ENCODE measurements around the gene ITLN2.

The ITLN2 gene

GRCh38 chr1:160954158-160955104 is at the start of gene ITLN2:
TSS of gene ITLN2 (minus strand) at chr1:160954809. CDS start at chr1:160954741, 68 bp downstream.
- no peak within 1 kb of the TSS for H3K4me3 ChIP-seq (ENCODE audit: low read depth, low read length)
- no peak for DNase-seq (ENCODE audit: low read depth)
- peak; percentile 82 for TF ChIP-seq CTCF (IDR thresholded peaks at IDR 0.05; ENCODE audit: control insufficient read depth, extremely low read depth, insufficient read depth)

GRCh38 chr1:161001525-161001924 is 46.9 kb upstream of the ITLN2 start:
- DNase-seq (ENCODE audit: low read depth), result no peak
- TF ChIP-seq CTCF (IDR thresholded peaks at IDR 0.05; ENCODE audit: control insufficient read depth, extremely low read depth, insufficient read depth), result no peak
- no peak overlapping the region for H3K4me3 ChIP-seq (ENCODE audit: low read depth, low read length)

DNA sequence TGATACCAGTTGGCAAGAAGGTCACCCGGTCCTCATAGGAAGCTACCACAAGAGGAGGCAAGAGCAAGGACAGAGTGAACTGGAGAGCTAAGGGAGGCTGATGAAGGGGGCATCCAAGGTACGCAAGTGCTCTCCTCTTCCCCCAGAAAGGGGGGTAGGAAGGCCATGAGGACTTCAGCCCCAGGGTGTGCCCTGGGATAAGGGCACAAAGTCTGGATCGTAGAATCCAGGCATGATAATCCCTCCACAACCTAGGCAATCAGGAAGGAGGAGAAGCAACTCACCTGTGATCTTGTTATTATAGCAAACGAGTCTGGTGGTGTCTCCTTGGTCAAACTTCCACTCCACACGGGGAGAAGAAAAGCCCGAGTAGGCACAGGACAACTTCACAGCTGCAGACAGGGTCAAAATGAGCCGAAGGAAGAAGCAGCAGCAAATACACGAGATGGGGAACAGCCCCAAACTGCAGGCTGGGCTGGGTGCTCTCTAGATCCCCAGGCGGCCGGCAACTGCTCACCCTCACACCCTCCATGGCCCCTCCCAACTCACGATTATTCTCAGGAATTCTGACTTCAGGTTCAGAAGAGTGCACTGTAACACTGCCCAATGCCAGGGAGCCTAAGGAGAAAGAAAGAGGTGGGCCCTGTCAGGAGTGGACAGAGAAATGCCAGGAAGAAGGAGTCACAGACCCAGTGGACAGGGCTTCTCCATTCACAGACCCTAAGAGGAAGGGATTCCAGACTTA is 46.3 kb upstream of the ITLN2 start:
- no peak for TF ChIP-seq CTCF (IDR thresholded peaks at IDR 0.05; ENCODE audit: control insufficient read depth, extremely low read depth, insufficient read depth)
- DNase-seq (ENCODE audit: low read depth), result no peak
- H3K4me3 ChIP-seq (ENCODE audit: low read depth, low read length), result no peak overlapping the region

DNA sequence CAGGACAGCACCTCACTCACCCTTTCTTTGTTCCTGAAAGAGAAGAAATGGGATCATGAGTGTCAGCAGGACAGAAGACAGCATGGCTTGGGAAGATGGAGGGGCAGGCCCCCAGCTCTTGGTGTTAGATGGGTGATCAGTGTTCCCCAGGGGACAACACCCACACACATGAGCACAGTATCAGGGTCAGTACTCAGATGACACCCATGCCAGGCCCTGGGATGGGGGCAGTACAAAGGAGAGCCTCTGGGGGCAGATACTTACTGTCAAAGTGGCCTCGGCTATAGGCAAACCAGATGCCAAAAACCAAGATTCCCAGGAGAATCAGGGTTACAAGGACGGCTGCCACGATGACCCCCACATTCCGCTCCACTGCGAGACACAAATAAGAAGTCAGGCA is 44.8 kb upstream of the ITLN2 start:
- TF ChIP-seq CTCF (IDR thresholded peaks at IDR 0.05; ENCODE audit: control insufficient read depth, extremely low read depth, insufficient read depth), result no peak
- DNase-seq (ENCODE audit: low read depth), result no peak
- H3K4me3 ChIP-seq (ENCODE audit: low read depth, low read length), result no peak overlapping the region

DNA sequence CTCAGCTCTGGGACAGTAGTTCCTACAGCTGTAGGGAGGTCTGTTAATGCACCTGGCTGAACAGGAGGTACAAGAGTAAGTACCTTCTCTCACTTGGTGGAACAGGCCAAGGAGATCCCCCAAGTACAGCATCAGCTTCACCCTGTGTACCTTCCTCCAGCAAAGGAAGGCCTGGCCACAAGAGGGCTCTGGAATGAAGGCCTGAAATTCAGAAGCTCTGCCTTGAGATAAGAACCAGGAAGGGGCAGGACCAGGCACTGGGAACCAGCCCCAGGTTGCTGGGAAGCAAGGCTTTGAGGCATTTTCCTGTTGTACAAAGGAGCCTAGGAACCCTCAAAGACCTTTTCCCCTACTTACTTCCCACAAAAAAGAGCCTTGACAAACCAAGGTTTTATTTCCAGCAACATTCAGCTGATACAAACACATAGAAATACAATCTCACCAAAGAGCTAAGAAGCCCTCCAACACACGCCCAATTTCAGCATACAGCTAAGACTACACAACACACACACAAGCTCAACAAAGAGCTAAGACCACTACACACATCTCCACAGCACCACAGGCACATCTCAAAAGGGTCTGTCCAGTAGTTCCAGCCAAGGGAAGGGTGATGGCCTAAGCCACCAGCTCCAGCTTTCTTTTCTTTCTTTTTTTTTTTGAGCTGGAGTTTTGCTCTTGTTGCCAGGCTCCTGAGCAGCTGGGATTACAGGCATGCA is 42.9 kb upstream of the ITLN2 start:
- DNase-seq (ENCODE audit: low read depth), result no peak
- TF ChIP-seq CTCF (IDR thresholded peaks at IDR 0.05; ENCODE audit: control insufficient read depth, extremely low read depth, insufficient read depth), result peak; percentile 60

DNA sequence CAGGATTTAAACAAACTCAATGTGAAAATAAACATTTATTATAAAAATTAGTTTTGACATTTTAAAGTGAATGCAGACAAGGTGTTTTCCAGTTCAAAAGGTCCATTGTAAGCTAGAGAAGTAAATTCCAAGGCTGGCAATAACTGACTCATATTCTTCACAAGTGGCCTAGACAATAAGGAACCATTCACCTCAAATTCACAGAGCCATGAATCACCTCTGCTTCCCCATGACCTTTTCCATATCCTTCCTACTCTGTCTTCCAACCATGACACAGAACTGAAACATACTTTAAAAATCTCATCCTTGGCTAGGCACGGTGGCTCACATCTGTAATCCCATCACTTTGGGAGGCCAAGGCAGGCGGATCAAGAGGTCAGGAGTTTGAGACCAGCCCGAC is 41.6 kb upstream of the ITLN2 start:
- no peak overlapping the region for H3K4me3 ChIP-seq (ENCODE audit: low read depth, low read length)
- no peak for DNase-seq (ENCODE audit: low read depth)
- TF ChIP-seq CTCF (IDR thresholded peaks at IDR 0.05; ENCODE audit: control insufficient read depth, extremely low read depth, insufficient read depth), result no peak

More for the DNA sequence above, 42.9 kb upstream of the ITLN2 start:
- no peak overlapping the region for H3K4me3 ChIP-seq (ENCODE audit: low read depth, low read length)

All from LNCaP clone FGC (cell line).